ENCODE data around the gene RPS5. TPM values are rescaled to one million over a fixed set of nuclear protein-coding genes. Genes with fewer than 3 reads are reported as not detected.

The RPS5 gene
- total RNA-seq, result 3,351 and 3,927 TPM in 2 replicates

GRCh38 chr19:58386576-58387337, at the start of gene RPS5:
Gene RPS5, plus strand, starts transcription at chr19:58387269. Its CDS starts 869 bp downstream, at chr19:58388138.

GRCh38 chr19:58352760-58353671, 34.1 kb upstream of the RPS5 start, which contains the start of gene A1BG:
Gene A1BG, minus strand, starts transcription at chr19:58353492. Its CDS starts 55 bp downstream, at chr19:58353437.

GRCh38 chr19:58362272-58362994, 24.6 kb upstream of the RPS5 start, which contains the start of gene ZNF497:
Gene ZNF497, minus strand, starts transcription at chr19:58362751. Its CDS starts 5,116 bp downstream, at chr19:58357635.

GRCh38 chr19:58380662-58381459, 6.2 kb upstream of the RPS5 start, which contains the start of gene ZNF837:
Gene ZNF837, minus strand, starts transcription at chr19:58381030. Its CDS starts 11,698 bp downstream, at chr19:58369332.

GRCh38 chr19:58395220-58395978, 8.3 kb downstream of the RPS5 start, which contains the start of gene RNF225:
Gene RNF225, plus strand, starts transcription at chr19:58395656. Its CDS starts 434 bp downstream, at chr19:58396090.

GRCh38 chr19:58408152-58409009, 21.3 kb downstream of the RPS5 start, which contains the start of gene ZNF584:
Gene ZNF584, plus strand, starts transcription at chr19:58408649. Its CDS starts 499 bp downstream, at chr19:58409148.

GRCh38 chr19:58439576-58440554, 52.8 kb downstream of the RPS5 start, which contains the start of gene ZNF132:
Gene ZNF132, minus strand, starts transcription at chr19:58440153. Its CDS starts 332 bp downstream, at chr19:58439821.

Other genes with a start within 250 kb of the RPS5 start
- gene ZNF329, start 236.5 kb upstream of the RPS5 start, total RNA-seq, result 12.5 and 13.1 TPM in 2 replicates
- 10.9 and 12.7 TPM in 2 replicates for gene ZNF274, start 204.2 kb upstream of the RPS5 start, total RNA-seq
- gene ZNF544, start 158.4 kb upstream of the RPS5 start, total RNA-seq, result 33.8 and 34.1 TPM in 2 replicates
- gene ZNF8, start 108.3 kb upstream of the RPS5 start, total RNA-seq, result 3.0 and 3.1 TPM in 2 replicates
- 20.2 and 24.7 TPM in 2 replicates for gene ERVK3-1, start 81.9 kb upstream of the RPS5 start, total RNA-seq
- gene ZSCAN22, start 60.3 kb upstream of the RPS5 start, total RNA-seq, result 1.4 and 2.1 TPM in 2 replicates
- gene A1BG, start 33.8 kb upstream of the RPS5 start, total RNA-seq, result 8.7 and 12.5 TPM in 2 replicates
- gene ZNF497, start 24.5 kb upstream of the RPS5 start, total RNA-seq, result 0.57 and 0.83 TPM in 2 replicates
- gene ZNF837, start 6.2 kb upstream of the RPS5 start, total RNA-seq, result 1.4 and 1.5 TPM in 2 replicates
- not detected in 2 replicates for gene RNF225, start 8.4 kb downstream of the RPS5 start, total RNA-seq
- 12.7 and 17.3 TPM in 2 replicates for gene ZNF584, start 21.4 kb downstream of the RPS5 start, total RNA-seq
- 7.4 and 9.7 TPM in 2 replicates for gene ZNF132, start 52.9 kb downstream of the RPS5 start, total RNA-seq
- gene ZNF324B, start 64.4 kb downstream of the RPS5 start, total RNA-seq, result 8.0 and 9.2 TPM in 2 replicates
- 8.2 and 10.4 TPM in 2 replicates for gene ZNF324, start 79.8 kb downstream of the RPS5 start, total RNA-seq
- gene ZNF446, start 89.1 kb downstream of the RPS5 start, total RNA-seq, result 6.9 and 8.1 TPM in 2 replicates
- 8.3 and 12.4 TPM in 2 replicates for gene SLC27A5, start 124.7 kb downstream of the RPS5 start, total RNA-seq
- 4.1 and 6.2 TPM in 2 replicates for gene ZBTB45, start 132.5 kb downstream of the RPS5 start, total RNA-seq
- 313 and 363 TPM in 2 replicates for gene TRIM28, start 156.8 kb downstream of the RPS5 start, total RNA-seq
- 179 and 219 TPM in 2 replicates for gene CHMP2A, start 167.8 kb downstream of the RPS5 start, total RNA-seq
- gene UBE2M, start 171.3 kb downstream of the RPS5 start, total RNA-seq, result 87.9 and 92.6 TPM in 2 replicates
- gene MZF1, start 186.1 kb downstream of the RPS5 start, total RNA-seq, result 10.7 and 14.2 TPM in 2 replicates

All from smooth muscle cell of bladder (primary cell).